HEK293T (cell line): ENCODE measurements around the gene CXXC4.

ENCODE experiments used
- BHLHE40 ChIP-seq: fragments of 450-650 bp; IDR thresholded peaks from 2 replicates; pipeline ENCODE4 v1.6.1; 2016; ENCODE audit warnings: mild to moderate bottlenecking, moderate library complexity, borderline replicate concordance
- ELF4 ChIP-seq: fragments of 450-650 bp; IDR thresholded peaks from 2 replicates; pipeline ENCODE4 v1.6.1; 2017; ENCODE audit warnings: antibody characterized with exemption
- FOXM1 ChIP-seq: fragments of 450-650 bp; IDR thresholded peaks from 2 replicates; pipeline ENCODE4 v1.6.1; 2017; ENCODE audit warnings: mild to moderate bottlenecking, borderline replicate concordance
- NFRKB ChIP-seq: fragments of 450-650 bp; IDR thresholded peaks from 2 replicates; pipeline ENCODE4 v1.6.1; 2016; ENCODE audit warnings: mild to moderate bottlenecking, moderate library complexity
- SP1 ChIP-seq: fragments of 450-650 bp; IDR thresholded peaks from 2 replicates; pipeline ENCODE4 v1.6.1; 2017
- ZNF384 ChIP-seq: fragments of 450-650 bp; IDR thresholded peaks from 2 replicates; pipeline ENCODE4 v1.6.1; 2016

- TF ChIP-seq BHLHE40 = no peak
- TF ChIP-seq FOXM1 = no peak
- no peak for TF ChIP-seq ELF4
- no peak for TF ChIP-seq SP1
- no peak for TF ChIP-seq ZNF384
- TF ChIP-seq NFRKB = no peak
Measured at GRCh38 chr4:104516884-104517283, 22.2 kb upstream of the CXXC4 start.
